ENCODE measurements around the gene OR51A7.
"Not testable (repeated sequence)": the region's sequence is repeated elsewhere in the genome, so short reads cannot be mapped to it uniquely, and the experiment has no call there.

Gene OR51A7

DNA sequence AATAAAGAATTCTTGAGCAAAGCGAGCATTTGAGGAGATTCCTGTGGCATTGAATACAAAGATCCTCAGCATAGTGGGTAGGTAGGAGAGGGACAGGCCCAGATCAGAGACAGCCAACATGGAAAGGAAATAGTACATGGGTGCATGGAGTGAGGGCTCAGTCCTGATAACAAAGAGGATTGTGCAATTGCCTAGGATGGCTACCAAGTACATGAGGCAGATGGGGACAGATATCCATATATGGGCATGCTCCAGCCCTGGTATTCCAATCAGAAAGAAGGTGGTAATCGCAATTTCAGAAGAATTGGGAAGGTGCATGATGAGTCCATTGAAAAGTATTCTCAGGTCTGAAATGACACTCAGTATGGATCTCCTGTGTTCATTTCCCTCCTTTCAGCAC is 13.3 kb upstream of the OR51A7 start:
- H3K27me3 ChIP-seq (ENCODE audit: control insufficient read depth, insufficient read depth, low read length): no peaks in the 10 kb centered on the region
- H3K4me3 ChIP-seq (ENCODE audit: low read length): no peak overlapping the region

DNA sequence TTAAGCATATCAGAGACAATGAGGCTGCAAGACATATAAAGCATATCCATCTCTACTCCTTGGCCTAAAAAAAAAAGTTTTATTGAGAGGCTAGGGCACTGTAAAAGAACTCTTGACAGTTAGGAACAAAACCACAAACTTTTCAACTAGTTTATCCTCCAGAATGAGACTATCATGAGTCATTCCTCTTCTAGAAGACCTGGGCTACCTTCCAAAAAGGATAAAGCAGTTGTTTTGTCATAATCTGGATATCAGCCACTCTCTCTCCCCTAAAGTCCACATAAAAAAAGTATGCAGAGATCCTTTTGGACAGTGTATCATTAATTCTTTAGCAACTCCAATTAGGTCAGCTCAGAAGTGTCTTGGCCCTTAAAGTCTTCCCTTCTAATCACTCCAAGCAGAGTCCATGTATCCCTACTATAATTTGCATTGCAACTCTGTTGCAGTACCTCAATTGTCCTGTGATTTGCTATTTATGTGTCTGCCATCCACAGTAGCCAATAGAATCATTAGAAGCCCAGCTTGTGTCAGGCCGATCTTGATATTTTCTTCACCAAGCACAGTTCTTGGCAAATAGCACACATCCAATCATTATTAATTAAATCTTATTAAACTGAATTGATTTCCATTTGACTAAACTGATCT is 11.5 kb upstream of the OR51A7 start:
- no peaks in the 10 kb centered on the region for H3K36me3 ChIP-seq (ENCODE audit: control insufficient read depth, low read depth, low read length)
- no peaks in the 10 kb centered on the region for H3K9me3 ChIP-seq (ENCODE audit: control insufficient read depth, low read depth, low read length)
- no peaks in the 10 kb centered on the region for H3K27me3 ChIP-seq (ENCODE audit: control insufficient read depth, insufficient read depth, low read length)
- H3K4me1 ChIP-seq (ENCODE audit: control insufficient read depth, low read depth, low read length): no peaks in the 10 kb centered on the region
- H3K9ac ChIP-seq (ENCODE audit: low read length): no peak overlapping the region
- H3K4me3 ChIP-seq (ENCODE audit: low read length): no peak overlapping the region
- no peak overlapping the region for H3K27ac ChIP-seq (ENCODE audit: low read length)

More for the DNA sequence above, 13.3 kb upstream of the OR51A7 start:
- no peaks in the 10 kb centered on the region for H3K9me3 ChIP-seq (ENCODE audit: control insufficient read depth, low read depth, low read length)
- H3K36me3 ChIP-seq (ENCODE audit: control insufficient read depth, low read depth, low read length): no peaks in the 10 kb centered on the region
- H3K9ac ChIP-seq (ENCODE audit: low read length): no peak overlapping the region
- no peak overlapping the region for H3K27ac ChIP-seq (ENCODE audit: low read length)
- H3K4me1 ChIP-seq (ENCODE audit: control insufficient read depth, low read depth, low read length): no peaks in the 10 kb centered on the region

DNA sequence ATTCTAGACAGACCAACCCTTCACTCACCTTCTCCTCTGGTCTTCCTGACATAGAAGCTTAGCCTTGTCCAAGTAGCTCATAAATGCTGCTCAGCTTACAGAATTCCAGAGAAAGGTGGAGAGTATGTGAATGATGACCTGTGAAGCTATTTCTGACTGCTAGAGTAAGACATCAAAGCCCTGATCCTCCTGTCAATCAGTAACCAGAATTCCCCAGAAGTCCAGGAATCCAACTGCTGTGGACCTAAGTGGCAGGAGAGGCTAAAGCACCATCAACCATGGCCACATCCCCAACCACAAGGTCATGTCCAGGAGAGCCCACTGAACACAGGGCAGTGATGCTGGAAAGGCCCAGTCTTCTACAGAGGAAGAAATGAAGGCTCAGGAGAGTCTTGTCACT is 13.0 kb downstream of the OR51A7 start:
- no peaks in the 10 kb centered on the region for H3K4me1 ChIP-seq (ENCODE audit: control insufficient read depth, low read depth, low read length)
- H3K4me3 ChIP-seq (ENCODE audit: low read length): no peak overlapping the region
- H3K9me3 ChIP-seq (ENCODE audit: control insufficient read depth, low read depth, low read length): no peaks in the 10 kb centered on the region
- H3K27ac ChIP-seq (ENCODE audit: low read length): no peak overlapping the region
- no peaks in the 10 kb centered on the region for H3K36me3 ChIP-seq (ENCODE audit: control insufficient read depth, low read depth, low read length)
- H3K27me3 ChIP-seq (ENCODE audit: control insufficient read depth, insufficient read depth, low read length): no peaks in the 10 kb centered on the region
- no peak overlapping the region for H3K9ac ChIP-seq (ENCODE audit: low read length)

DNA sequence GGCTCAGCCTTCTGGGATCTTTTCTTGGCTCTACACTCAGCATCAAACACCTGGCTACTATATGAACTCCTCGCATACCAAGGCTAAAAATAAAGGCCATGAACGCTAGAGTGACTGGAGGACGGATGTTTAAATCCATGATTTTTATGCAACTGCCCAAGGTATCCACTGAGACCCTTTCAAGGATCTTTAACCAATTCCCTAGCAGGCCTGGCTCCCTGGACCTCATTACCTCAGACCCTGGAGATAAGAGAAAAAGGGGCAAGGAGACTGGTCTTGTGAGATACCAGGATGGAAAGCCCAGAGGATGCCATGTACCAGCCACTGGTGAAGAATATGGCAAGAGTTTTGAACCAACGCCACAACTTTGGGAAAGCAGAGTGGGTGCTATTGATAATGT is 15.7 kb downstream of the OR51A7 start, which contains the start of gene OR51G2:
Gene OR51G2, minus strand, starts transcription at position 101 of the 400 bp plus-strand sequence. CDS start 3,687 bp downstream, outside the sequence.
- Histone ChIP-seq H3K27ac (ENCODE audit: low read length) (no peak within 1 kb of the TSS), H3K4me1 (ENCODE audit: control insufficient read depth, low read depth, low read length) (no peaks in the 10 kb centered on the region), H3K27me3 (ENCODE audit: control insufficient read depth, insufficient read depth, low read length) (no peaks in the 10 kb centered on the region), H3K9me3 (ENCODE audit: control insufficient read depth, low read depth, low read length) (no peaks in the 10 kb centered on the region), H3K36me3 (ENCODE audit: control insufficient read depth, low read depth, low read length) (no peaks in the 10 kb centered on the region), H3K9ac (ENCODE audit: low read length) (no peak within 1 kb of the TSS), H3K4me3 (ENCODE audit: low read length) (no peak within 1 kb of the TSS)

DNA sequence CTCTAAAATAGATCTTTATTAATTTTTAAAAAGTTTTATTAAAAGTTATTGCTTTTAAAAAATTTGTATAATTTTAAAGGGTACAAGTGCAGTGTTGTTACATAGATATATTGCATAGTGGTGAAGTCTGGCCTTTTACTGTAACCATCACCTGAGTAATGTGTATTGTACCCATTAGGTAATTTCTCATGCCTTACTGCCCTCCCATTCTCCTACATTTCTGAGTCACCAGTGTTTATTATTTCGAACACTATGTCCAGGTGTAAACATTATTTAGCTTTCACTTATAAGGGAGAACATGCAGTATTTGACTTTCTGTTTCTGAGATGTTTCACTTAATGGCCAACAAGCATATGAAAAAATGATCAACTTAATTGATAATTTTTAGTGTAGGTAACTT is 18.2 kb downstream of the OR51A7 start:
- no peaks in the 10 kb centered on the region for H3K36me3 ChIP-seq (ENCODE audit: control insufficient read depth, low read depth, low read length)
- H3K27me3 ChIP-seq (ENCODE audit: control insufficient read depth, insufficient read depth, low read length): no peaks in the 10 kb centered on the region

DNA sequence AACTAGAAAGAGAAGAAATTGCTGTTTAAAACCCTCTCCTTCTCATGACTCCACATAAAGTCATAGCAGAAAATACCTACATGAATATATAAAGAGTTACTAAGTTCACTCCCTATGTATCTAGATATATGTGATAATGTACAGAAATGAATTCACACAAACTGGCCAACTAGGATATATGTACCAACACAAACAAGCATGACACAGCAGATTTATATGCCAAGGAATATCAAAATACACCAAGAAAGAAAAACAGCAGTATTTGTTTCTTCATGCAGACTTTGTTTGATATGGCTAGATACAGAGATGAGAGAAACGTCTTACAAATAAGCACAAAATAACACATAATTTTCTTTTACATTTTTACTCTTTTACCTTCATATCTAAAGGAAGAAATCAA is 18.7 kb downstream of the OR51A7 start:
- H3K27me3 ChIP-seq (ENCODE audit: control insufficient read depth, insufficient read depth, low read length): no peaks in the 10 kb centered on the region
- H3K27ac ChIP-seq (ENCODE audit: low read length): no peak overlapping the region
- H3K4me1 ChIP-seq (ENCODE audit: control insufficient read depth, low read depth, low read length): no peaks in the 10 kb centered on the region

More for the DNA sequence above, 18.2 kb downstream of the OR51A7 start:
- no peak overlapping the region for H3K27ac ChIP-seq (ENCODE audit: low read length)
- no peaks in the 10 kb centered on the region for H3K9me3 ChIP-seq (ENCODE audit: control insufficient read depth, low read depth, low read length)
- no peak overlapping the region for H3K4me3 ChIP-seq (ENCODE audit: low read length)
- H3K4me1 ChIP-seq (ENCODE audit: control insufficient read depth, low read depth, low read length): no peaks in the 10 kb centered on the region
- H3K9ac ChIP-seq (ENCODE audit: low read length): no peak overlapping the region

DNA sequence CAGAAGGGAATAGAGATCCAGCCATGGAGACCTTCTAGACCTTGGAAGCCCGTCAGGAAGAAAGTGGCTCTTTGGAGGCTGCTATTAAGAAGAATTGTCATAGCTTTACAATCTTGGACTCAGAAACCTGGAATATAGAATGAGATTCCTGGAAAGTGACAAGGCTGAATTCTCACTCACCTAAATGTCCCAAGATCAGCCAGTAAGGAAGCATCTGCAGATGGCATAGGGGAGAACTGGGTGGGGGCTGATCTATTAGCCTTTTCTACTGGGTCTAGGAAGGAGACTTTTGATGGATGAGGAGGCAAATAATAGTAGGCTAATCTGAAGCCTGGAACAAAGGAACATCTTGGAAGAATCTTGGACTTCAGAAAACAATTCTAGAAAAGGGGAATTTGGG is 20.7 kb downstream of the OR51A7 start, which contains the start of gene OR51G1:
Gene OR51G1, minus strand, starts transcription at position 101 of the 400 bp plus-strand sequence. Its CDS starts 0 bp downstream, at position 101.
- Histone ChIP-seq H3K36me3 (ENCODE audit: control insufficient read depth, low read depth, low read length) (no peaks in the 10 kb centered on the region), H3K4me3 (ENCODE audit: low read length) (no peak within 1 kb of the TSS), H3K9me3 (ENCODE audit: control insufficient read depth, low read depth, low read length) (no peaks in the 10 kb centered on the region), H3K27me3 (ENCODE audit: control insufficient read depth, insufficient read depth, low read length) (no peaks in the 10 kb centered on the region), H3K9ac (ENCODE audit: low read length) (no peak within 1 kb of the TSS), H3K27ac (ENCODE audit: low read length) (no peak within 1 kb of the TSS), H3K4me1 (ENCODE audit: control insufficient read depth, low read depth, low read length) (no peaks in the 10 kb centered on the region)

More for the DNA sequence above, 18.7 kb downstream of the OR51A7 start:
- no peak overlapping the region for H3K9ac ChIP-seq (ENCODE audit: low read length)
- no peaks in the 10 kb centered on the region for H3K36me3 ChIP-seq (ENCODE audit: control insufficient read depth, low read depth, low read length)
- no peak overlapping the region for H3K4me3 ChIP-seq (ENCODE audit: low read length)
- no peaks in the 10 kb centered on the region for H3K9me3 ChIP-seq (ENCODE audit: control insufficient read depth, low read depth, low read length)

DNA sequence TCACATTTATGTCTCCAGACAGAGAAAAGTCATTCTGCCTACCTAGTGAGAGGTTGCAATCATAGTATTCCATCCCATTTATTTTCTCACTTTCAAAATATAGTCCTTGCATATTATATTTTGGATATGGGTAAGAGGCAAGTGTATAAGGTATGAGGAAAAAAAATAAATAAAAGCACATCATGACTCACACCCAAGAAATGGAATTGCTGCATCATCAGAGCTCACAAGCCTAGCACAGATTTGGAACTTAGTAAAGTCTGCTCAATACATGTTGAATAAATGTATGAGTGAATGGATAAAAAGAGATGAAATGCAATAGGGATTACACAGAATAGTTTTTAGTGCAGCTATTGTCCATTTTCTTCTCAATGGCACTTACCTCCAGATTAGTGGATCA is 23.0 kb downstream of the OR51A7 start:
- Histone ChIP-seq H3K4me3 (ENCODE audit: low read length) (no peak overlapping the region), H3K4me1 (ENCODE audit: control insufficient read depth, low read depth, low read length) (no peaks in the 10 kb centered on the region), H3K9me3 (ENCODE audit: control insufficient read depth, low read depth, low read length) (no peaks in the 10 kb centered on the region), H3K27me3 (ENCODE audit: control insufficient read depth, insufficient read depth, low read length) (no peaks in the 10 kb centered on the region), H3K36me3 (ENCODE audit: control insufficient read depth, low read depth, low read length) (no peaks in the 10 kb centered on the region), H3K9ac (ENCODE audit: low read length) (no peak overlapping the region), H3K27ac (ENCODE audit: low read length) (no peak overlapping the region)

DNA sequence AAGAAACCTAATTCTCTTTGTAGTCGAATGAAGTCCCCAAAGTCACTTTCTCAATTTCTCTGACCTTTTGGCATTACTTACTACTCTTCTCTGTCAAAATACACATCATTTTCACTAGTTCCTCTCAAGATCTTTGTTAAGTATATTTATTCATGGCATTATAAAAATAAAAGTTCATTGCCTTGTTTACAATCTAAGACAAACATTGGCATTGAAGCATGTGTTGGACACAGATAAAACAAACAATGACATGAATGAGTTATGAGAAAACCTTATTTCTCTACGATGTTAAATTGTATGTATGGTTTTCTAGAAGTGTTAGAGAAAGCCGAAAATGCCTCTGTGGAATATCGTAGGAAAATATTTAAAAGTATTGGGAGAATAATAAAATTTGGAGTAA is 29.2 kb downstream of the OR51A7 start:
- Histone ChIP-seq H3K27me3 (ENCODE audit: control insufficient read depth, insufficient read depth, low read length) (no peaks in the 10 kb centered on the region), H3K36me3 (ENCODE audit: control insufficient read depth, low read depth, low read length) (no peaks in the 10 kb centered on the region), H3K27ac (ENCODE audit: low read length) (no peak overlapping the region), H3K4me1 (ENCODE audit: control insufficient read depth, low read depth, low read length) (no peaks in the 10 kb centered on the region), H3K9me3 (ENCODE audit: control insufficient read depth, low read depth, low read length) (no peaks in the 10 kb centered on the region), H3K4me3 (ENCODE audit: low read length) (no peak overlapping the region), H3K9ac (ENCODE audit: low read length) (no peak overlapping the region)

DNA sequence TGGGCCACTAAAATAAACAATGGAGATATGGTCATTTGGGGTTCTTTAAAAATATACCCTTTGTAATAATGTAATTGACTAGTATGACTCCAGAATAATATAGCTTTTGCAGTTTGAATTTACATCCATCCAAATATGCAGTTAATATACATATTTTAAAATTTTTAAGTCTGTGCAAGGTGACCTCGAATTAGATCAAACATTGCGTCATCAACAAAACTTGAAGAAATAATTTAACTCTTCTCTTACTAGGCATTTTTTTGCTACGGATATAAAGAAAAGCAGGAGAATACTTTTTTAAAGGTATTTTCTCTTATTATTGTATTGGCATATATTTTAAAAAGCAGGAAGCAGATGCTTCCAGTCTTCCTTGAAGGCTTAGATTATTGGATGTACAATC is 33.2 kb downstream of the OR51A7 start:
- H3K4me1 ChIP-seq (ENCODE audit: control insufficient read depth, low read depth, low read length): no peaks in the 10 kb centered on the region
- H3K36me3 ChIP-seq (ENCODE audit: control insufficient read depth, low read depth, low read length): no peaks in the 10 kb centered on the region
- H3K27ac ChIP-seq (ENCODE audit: low read length): no peak overlapping the region
- no peak overlapping the region for H3K9ac ChIP-seq (ENCODE audit: low read length)
- H3K27me3 ChIP-seq (ENCODE audit: control insufficient read depth, insufficient read depth, low read length): no peaks in the 10 kb centered on the region
- H3K9me3 ChIP-seq (ENCODE audit: control insufficient read depth, low read depth, low read length): no peaks in the 10 kb centered on the region
- no peak overlapping the region for H3K4me3 ChIP-seq (ENCODE audit: low read length)

DNA sequence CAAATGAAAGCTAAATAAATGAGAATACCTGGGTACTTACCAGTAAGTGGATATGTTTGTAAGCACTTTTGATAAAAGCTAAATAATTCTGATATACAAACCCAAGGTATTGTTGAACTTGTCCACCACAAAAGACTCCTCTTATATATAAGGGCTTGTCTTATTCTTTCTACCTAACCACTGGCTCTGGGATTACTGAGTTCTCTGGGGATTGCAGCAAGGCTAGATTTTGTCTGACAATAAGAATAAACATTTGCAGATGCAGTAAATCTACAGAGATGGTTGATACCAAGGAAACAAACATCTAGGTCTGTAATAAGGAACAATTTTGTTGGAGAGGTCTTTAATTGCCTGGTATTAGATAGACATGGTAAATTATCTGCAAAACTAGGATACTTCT is 43.9 kb downstream of the OR51A7 start, which contains the start of gene OR51A4:
Gene OR51A4, minus strand, starts transcription at position 101 of the 400 bp plus-strand sequence. CDS start 505 bp downstream, outside the sequence.
- Histone ChIP-seq H3K27me3 (ENCODE audit: control insufficient read depth, insufficient read depth, low read length) (no peaks in the 10 kb centered on the region), H3K4me1 (ENCODE audit: control insufficient read depth, low read depth, low read length) (no peaks in the 10 kb centered on the region), H3K4me3 (ENCODE audit: low read length) (no peak within 1 kb of the TSS), H3K36me3 (ENCODE audit: control insufficient read depth, low read depth, low read length) (no peaks in the 10 kb centered on the region), H3K27ac (ENCODE audit: low read length) (no peak within 1 kb of the TSS), H3K9ac (ENCODE audit: low read length) (no peak within 1 kb of the TSS), H3K9me3 (ENCODE audit: control insufficient read depth, low read depth, low read length) (no peaks in the 10 kb centered on the region)

DNA sequence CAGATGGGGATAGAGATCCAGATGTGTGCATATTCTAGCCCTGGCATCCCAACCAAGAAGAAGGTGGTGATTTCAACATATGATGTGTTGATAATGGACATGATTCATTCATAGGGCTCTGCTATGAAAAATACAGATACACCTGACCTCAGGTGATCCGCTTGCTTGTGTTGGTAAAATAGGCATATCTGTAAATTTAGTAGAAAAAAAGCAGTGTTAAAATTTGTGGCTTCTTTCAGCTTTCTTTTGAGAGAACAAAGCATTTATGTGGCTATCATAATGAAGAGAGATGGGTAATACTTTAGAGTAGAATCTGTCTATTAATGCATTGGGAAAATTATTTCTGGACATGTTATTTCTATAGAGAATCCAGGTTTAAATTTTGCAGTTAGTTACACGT is 52.0 kb downstream of the OR51A7 start, which contains the start of gene OR51A2:
Gene OR51A2, minus strand, starts transcription at position 101 of the 400 bp plus-strand sequence. Its CDS starts 0 bp downstream, at position 101.
- H3K36me3 ChIP-seq (ENCODE audit: control insufficient read depth, low read depth, low read length); H3K4me3 ChIP-seq (ENCODE audit: low read length); H3K27me3 ChIP-seq (ENCODE audit: control insufficient read depth, insufficient read depth, low read length); H3K27ac ChIP-seq (ENCODE audit: low read length); H3K9ac ChIP-seq (ENCODE audit: low read length); H3K9me3 ChIP-seq (ENCODE audit: control insufficient read depth, low read depth, low read length); H3K4me1 ChIP-seq (ENCODE audit: control insufficient read depth, low read depth, low read length): not testable (repeated sequence)
